GM12878 (cell line): ENCODE measurements around the gene FIZ1. TPM values are rescaled to one million over a fixed set of nuclear protein-coding genes. Genes with fewer than 3 reads are reported as not detected.
A peak's percentile ranks its signal among the peaks of the same experiment; 100 is the strongest.

ENCODE experiments used
- BCLAF1 ChIP-seq: fragments of 450-650 bp; IDR thresholded peaks from 2 replicates; pipeline ENCODE4 v1.6.1; 2017; ENCODE audit warnings: antibody characterized with exemption, mild to moderate bottlenecking, moderate library complexity
- BHLHE40 ChIP-seq, 2 experiments: fragments of 450-650 bp in 1 of 2; IDR thresholded peaks; 2 replicates each; pipeline ENCODE4 v1.6.1; 2011 to 2017; ENCODE audit warnings: low read depth in 2 of 2, borderline replicate concordance in 1 of 2, improper control_type of control experiment in 1 of 2, low read length in 1 of 2, mild to moderate bottlenecking in 1 of 2
- BRCA1 ChIP-seq: IDR thresholded peaks from 2 replicates; pipeline ENCODE4 v1.6.1; 2011; ENCODE audit warnings: low read depth, low read length, improper control_type of control experiment
- CBX3 ChIP-seq: fragments of 200-600 bp; sonication (generic); IDR thresholded peaks from 2 replicates; pipeline ENCODE4 v1.6.1; 2016; ENCODE audit warnings: low read depth, borderline replicate concordance
- CEBPB ChIP-seq, 2 experiments: fragments of 150-350 bp in 1 of 2; IDR thresholded peaks; 2 replicates each; pipeline ENCODE4 v1.6.1; 2012 to 2014; ENCODE audit warnings: low read depth in 2 of 2, low read length in 2 of 2, borderline replicate concordance in 1 of 2, inconsistent platforms in 1 of 2
- CREB1 ChIP-seq: IDR thresholded peaks from 2 replicates; pipeline ENCODE4 v1.6.1; 2012; ENCODE audit warnings: low read depth, mild to moderate bottlenecking, inconsistent platforms
- DPF2 ChIP-seq: fragments of 450-650 bp; IDR thresholded peaks from 2 replicates; pipeline ENCODE4 v1.6.1; 2017; ENCODE audit warnings: mild to moderate bottlenecking
- ETV6 ChIP-seq, 2 experiments: fragments of 450-650 bp in 1 of 2; IDR thresholded peaks in 1 of 2; conservative IDR thresholded peaks in 1 of 2; 2 replicates each; pipeline ENCODE4 v1.6.1; 2014; ENCODE audit warnings: antibody characterized with exemption in 1 of 2, borderline replicate concordance in 1 of 2, low read depth in 1 of 2, mild to moderate bottlenecking in 1 of 2, moderate library complexity in 1 of 2
- HDAC2 ChIP-seq: fragments of 200-600 bp; sonication (generic); IDR thresholded peaks from 2 replicates; pipeline ENCODE4 v1.6.1; 2017
- NFXL1 ChIP-seq: fragments of 450-650 bp; IDR thresholded peaks from 2 replicates; pipeline ENCODE4 v1.6.1; 2017; ENCODE audit warnings: antibody characterized with exemption, mild to moderate bottlenecking, borderline replicate concordance
- NKRF ChIP-seq: fragments of 450-650 bp; conservative IDR thresholded peaks from 2 replicates; pipeline ENCODE4 v1.6.1; 2017; ENCODE audit warnings: mild to moderate bottlenecking, moderate library complexity
- RAD21 ChIP-seq: IDR thresholded peaks from 2 replicates; pipeline ENCODE4 v1.6.1; 2011; ENCODE audit warnings: mild to moderate bottlenecking, low read depth, low read length, moderate library complexity; ENCODE audit not compliant: insufficient read depth
- RCOR1 ChIP-seq: conservative IDR thresholded peaks from 2 replicates; pipeline ENCODE4 v1.6.1; 2012; ENCODE audit warnings: low read depth, low read length, improper control_type of control experiment
- RFX5 ChIP-seq: IDR thresholded peaks from 2 replicates; pipeline ENCODE4 v1.6.1; 2011; ENCODE audit warnings: low read depth, low read length, improper control_type of control experiment
- SIX5 ChIP-seq: IDR thresholded peaks from 2 replicates; pipeline ENCODE4 v1.6.1; 2011; ENCODE audit warnings: mild to moderate bottlenecking, low read depth, low read length, moderate library complexity; ENCODE audit not compliant: severe bottlenecking
- SMARCA5 ChIP-seq: fragments of 450-650 bp; IDR thresholded peaks from 2 replicates; pipeline ENCODE4 v1.6.1; 2017; ENCODE audit warnings: mild to moderate bottlenecking
- SPI1 ChIP-seq: IDR thresholded peaks from 2 replicates; pipeline ENCODE4 v1.6.1; 2011; ENCODE audit warnings: low read depth, mild to moderate bottlenecking, low read length, moderate library complexity, borderline replicate concordance; ENCODE audit not compliant: insufficient read depth
- SRF ChIP-seq, 2 experiments: IDR thresholded peaks; 2 replicates each; pipeline ENCODE4 v1.6.1; 2011; ENCODE audit warnings: low read depth in 2 of 2, low read length in 2 of 2, mild to moderate bottlenecking in 1 of 2, moderate library complexity in 1 of 2
- TCF3 ChIP-seq: IDR thresholded peaks from 2 replicates; pipeline ENCODE4 v1.6.1; 2012; ENCODE audit warnings: low read depth, mild to moderate bottlenecking, low read length, borderline replicate concordance; ENCODE audit not compliant: insufficient read depth
- WRNIP1 ChIP-seq: IDR thresholded peaks from 2 replicates; pipeline ENCODE4 v1.6.1; 2011; ENCODE audit warnings: low read depth, low read length, improper control_type of control experiment, borderline replicate concordance
- polyA plus RNA-seq, 11 experiments: library from polyadenylated mRNA; depleted of rRNA in 4 of 11; unstranded in 6 of 11; stranded (reverse) in 5 of 11; fragments of >200 nt; fragmentation: Nextera tagmentation in 4 of 11; fragmentation: Illumina TruSeq in 1 of 11; extraction: Ambion mirVana in 4 of 11; extraction: Trizol in 1 of 11; gene quantifications; 1 replicate in 1 of 11; 2 replicates in 10 of 11; pipeline versions ENCODE4 v1.2.1 to v1.2.3, GENCODE V29; 2011 to 2016; ENCODE audit warnings: inconsistent platforms in 2 of 11, missing spikeins in 2 of 11, low read depth in 1 of 11
- total RNA-seq, 4 experiments: library from RNA; depleted of rRNA in 3 of 4; stranded (reverse); fragments of >200 nt in 3 of 4; fragmentation: Illumina TruSeq in 1 of 4; extraction: Trizol in 1 of 4; gene quantifications; 2 replicates each; pipeline versions ENCODE4 v1.2.1 to v1.2.3, GENCODE V29; 2013 to 2021
- TF ChIP-seq, protein P1 (sequence below): fragments of 450-650 bp; IDR thresholded peaks from 2 replicates; pipeline ENCODE4 v1.6.1; 2017; ENCODE audit warnings: borderline replicate concordance
- TF ChIP-seq, protein P2 (sequence below): IDR thresholded peaks from 2 replicates; pipeline ENCODE4 v1.6.1; 2011; ENCODE audit warnings: borderline replicate concordance, low read depth, mild to moderate bottlenecking, moderate library complexity, mixed read lengths, low read length; ENCODE audit not compliant: insufficient read depth; ENCODE audit errors: extremely low read length

Gene FIZ1
- total and polyA plus RNA-seq, 10 of the 15 experiments (the other 5 are each of a cell fraction or from before 2014, with no cell fraction given) = 0.60 to 16.8 (median 4.2) TPM

DNA sequence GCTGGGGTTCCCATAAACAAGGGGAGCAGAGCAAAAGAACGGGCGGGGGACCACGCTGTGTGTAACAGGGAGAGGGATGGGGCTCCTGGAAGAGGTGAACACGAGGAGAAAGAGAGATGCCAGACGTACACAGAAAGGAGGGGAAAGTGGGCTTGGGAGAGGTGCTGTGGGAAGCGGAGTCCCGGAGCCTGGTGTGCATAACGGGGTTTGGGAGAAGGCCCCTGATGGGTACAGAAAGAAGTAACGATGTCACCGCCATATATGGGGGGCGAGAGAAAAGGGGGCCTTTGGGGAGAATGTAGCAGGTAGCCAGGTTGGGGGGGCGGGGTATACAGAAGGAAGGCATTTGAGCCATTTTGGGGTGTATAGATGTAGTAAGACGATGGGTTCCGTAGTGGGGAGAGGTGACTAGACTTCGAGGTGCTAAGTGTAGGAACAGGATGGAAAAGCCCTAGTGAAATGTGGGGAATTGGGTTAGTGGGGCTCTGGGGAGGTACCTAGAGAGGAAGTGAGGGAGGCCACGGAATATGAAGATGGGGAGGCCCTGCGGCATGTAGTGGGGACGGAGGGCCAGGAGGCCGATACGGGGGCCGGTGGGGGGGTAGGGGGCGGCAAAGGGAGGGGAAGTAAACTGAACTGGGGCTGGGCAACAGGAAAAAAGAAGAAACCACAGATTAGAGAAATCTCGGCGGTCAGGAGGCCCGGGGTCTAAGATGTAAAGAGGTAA is 42.3 kb upstream of the FIZ1 start (continued):
- TF ChIP-seq BRCA1 (no peak), SMARCA5 (no peak), RAD21 (no peak), BHLHE40 (IDR thresholded peaks at IDR 0.05; ENCODE audit: borderline replicate concordance in 1 of 2, low read depth in 2 of 2, low read length in 1 of 2) (no peak), SIX5 (no peak), CBX3 (no peak), SRF (IDR thresholded peaks at IDR 0.05; ENCODE audit: low read depth in 2 of 2, low read length in 2 of 2) (peak in 1 of 2 experiments; percentile 64; a peak in 1 of 4 replicates), ETV6 (conservative IDR thresholded peaks at IDR 0.05 in 1 of 2, IDR thresholded peaks at IDR 0.05 in 1 of 2; ENCODE audit: borderline replicate concordance in 1 of 2, low read depth in 1 of 2) (no peak), NFXL1 (no peak), RFX5 (no peak), CEBPB (IDR thresholded peaks at IDR 0.05; ENCODE audit: borderline replicate concordance in 1 of 2, low read depth in 2 of 2, low read length in 2 of 2) (no peak), HDAC2 (no peak), DPF2 (no peak), RCOR1 (no peak), TCF3 (no peak), SPI1 (peak; percentile 42; the same call in 1 of the 2 replicates), NKRF (no peak), CREB1 (no peak), BCLAF1 (no peak), WRNIP1 (no peak)
- TF ChIP-seq, protein P1, sequence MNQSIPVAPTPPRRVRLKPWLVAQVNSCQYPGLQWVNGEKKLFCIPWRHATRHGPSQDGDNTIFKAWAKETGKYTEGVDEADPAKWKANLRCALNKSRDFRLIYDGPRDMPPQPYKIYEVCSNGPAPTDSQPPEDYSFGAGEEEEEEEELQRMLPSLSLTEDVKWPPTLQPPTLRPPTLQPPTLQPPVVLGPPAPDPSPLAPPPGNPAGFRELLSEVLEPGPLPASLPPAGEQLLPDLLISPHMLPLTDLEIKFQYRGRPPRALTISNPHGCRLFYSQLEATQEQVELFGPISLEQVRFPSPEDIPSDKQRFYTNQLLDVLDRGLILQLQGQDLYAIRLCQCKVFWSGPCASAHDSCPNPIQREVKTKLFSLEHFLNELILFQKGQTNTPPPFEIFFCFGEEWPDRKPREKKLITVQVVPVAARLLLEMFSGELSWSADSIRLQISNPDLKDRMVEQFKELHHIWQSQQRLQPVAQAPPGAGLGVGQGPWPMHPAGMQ = no peak
- TF ChIP-seq, protein P2, sequence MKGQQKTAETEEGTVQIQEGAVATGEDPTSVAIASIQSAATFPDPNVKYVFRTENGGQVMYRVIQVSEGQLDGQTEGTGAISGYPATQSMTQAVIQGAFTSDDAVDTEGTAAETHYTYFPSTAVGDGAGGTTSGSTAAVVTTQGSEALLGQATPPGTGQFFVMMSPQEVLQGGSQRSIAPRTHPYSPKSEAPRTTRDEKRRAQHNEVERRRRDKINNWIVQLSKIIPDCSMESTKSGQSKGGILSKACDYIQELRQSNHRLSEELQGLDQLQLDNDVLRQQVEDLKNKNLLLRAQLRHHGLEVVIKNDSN = no peak
